HG03442 (cell line): ENCODE data around the gene NBEAL2.

Experiments used
- ATAC-seq: cut with Tn5 transposase; IDR thresholded peaks from one replicate; pipeline ENCODE4 v1.9.1; 2021; ENCODE audit warnings: mild to moderate bottlenecking, moderate library complexity; ENCODE audit not compliant: unreplicated experiment

Gene NBEAL2

GRCh38 chr3:46986782-46987310, 7.4 kb downstream of the NBEAL2 start:
- no peak for ATAC-seq

GRCh38 chr3:46987319-46987742, 7.9 kb downstream of the NBEAL2 start:
- ATAC-seq = no peak

GRCh38 chr3:46987743-46988401, 8.4 kb downstream of the NBEAL2 start:
- ATAC-seq = peak; percentile 68

GRCh38 chr3:46988616-46989015, 9.2 kb downstream of the NBEAL2 start:
- no peak for ATAC-seq

GRCh38 chr3:46989146-46989810, 9.8 kb downstream of the NBEAL2 start:
- no peak for ATAC-seq

- ATAC-seq = peak; percentile 46
Observed at GRCh38 chr3:46990573-46991374, 11.3 kb downstream of the NBEAL2 start.

- ATAC-seq = no peak
Observed at GRCh38 chr3:46991406-46992165, 12.1 kb downstream of the NBEAL2 start.

GRCh38 chr3:46992231-46992630, 12.8 kb downstream of the NBEAL2 start:
- no peak for ATAC-seq

- ATAC-seq = no peak
Observed at GRCh38 chr3:46993292-46993691, 13.8 kb downstream of the NBEAL2 start.

GRCh38 chr3:46993986-46994385, 14.5 kb downstream of the NBEAL2 start:
- no peak for ATAC-seq

GRCh38 chr3:46994801-46995731, 15.6 kb downstream of the NBEAL2 start:
- no peak for ATAC-seq

- no peak for ATAC-seq
Observed at GRCh38 chr3:46995901-46996562, 16.6 kb downstream of the NBEAL2 start.

GRCh38 chr3:46996689-46997452, 17.4 kb downstream of the NBEAL2 start:
- no peak for ATAC-seq

- no peak for ATAC-seq
Observed at GRCh38 chr3:46997453-46998091, 18.1 kb downstream of the NBEAL2 start.

- ATAC-seq = no peak
Observed at GRCh38 chr3:46998121-46998851, 18.8 kb downstream of the NBEAL2 start.

GRCh38 chr3:46998852-46999515, 19.5 kb downstream of the NBEAL2 start:
- no peak for ATAC-seq
